Ovary (tissue), 3 donors: ENCODE measurements around the gene TESK2.

Source experiments
- POLR2A ChIP-seq: fragments of 450-650 bp; IDR thresholded peaks from one replicate; pipeline ENCODE4 v1.6.1; 2017; ENCODE audit warnings: antibody characterized with exemption, mild to moderate bottlenecking, moderate library complexity
- TF ChIP-seq, protein P1 (sequence below), 3 donors: fragments of 450-650 bp in 2 of 3; fragments of 200-600 bp in 1 of 3; IDR thresholded peaks; one replicate each; pipeline versions ENCODE4 v1.5.1 to v1.8.0; 2016 to 2022; ENCODE audit warnings: antibody characterized with exemption in 3 of 3, mild to moderate bottlenecking in 1 of 3
- donor health status: DM: no; HTN: no; CAD: no.

DNA sequence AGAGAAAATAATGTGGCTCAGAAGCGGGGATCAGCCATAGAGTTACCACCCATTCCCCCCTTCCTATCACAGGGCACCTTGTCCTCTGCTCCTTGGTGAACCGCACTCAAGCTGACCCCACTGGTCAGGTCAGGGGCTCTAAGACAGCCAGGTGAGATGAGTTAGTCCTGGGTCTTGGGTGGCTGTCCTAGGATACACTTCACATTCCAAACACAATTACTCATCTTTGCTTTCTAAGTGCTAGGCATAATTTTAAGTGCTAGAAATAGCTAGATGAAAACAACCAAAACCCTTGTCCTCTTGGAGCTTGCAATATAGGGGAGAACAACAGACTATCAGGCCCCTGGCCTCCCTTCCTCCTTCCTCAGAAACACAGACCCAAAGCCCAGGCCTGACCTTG lies 142.9 kb downstream of the TESK2 start:
- TF ChIP-seq, protein P1, sequence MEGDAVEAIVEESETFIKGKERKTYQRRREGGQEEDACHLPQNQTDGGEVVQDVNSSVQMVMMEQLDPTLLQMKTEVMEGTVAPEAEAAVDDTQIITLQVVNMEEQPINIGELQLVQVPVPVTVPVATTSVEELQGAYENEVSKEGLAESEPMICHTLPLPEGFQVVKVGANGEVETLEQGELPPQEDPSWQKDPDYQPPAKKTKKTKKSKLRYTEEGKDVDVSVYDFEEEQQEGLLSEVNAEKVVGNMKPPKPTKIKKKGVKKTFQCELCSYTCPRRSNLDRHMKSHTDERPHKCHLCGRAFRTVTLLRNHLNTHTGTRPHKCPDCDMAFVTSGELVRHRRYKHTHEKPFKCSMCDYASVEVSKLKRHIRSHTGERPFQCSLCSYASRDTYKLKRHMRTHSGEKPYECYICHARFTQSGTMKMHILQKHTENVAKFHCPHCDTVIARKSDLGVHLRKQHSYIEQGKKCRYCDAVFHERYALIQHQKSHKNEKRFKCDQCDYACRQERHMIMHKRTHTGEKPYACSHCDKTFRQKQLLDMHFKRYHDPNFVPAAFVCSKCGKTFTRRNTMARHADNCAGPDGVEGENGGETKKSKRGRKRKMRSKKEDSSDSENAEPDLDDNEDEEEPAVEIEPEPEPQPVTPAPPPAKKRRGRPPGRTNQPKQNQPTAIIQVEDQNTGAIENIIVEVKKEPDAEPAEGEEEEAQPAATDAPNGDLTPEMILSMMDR (IDR thresholded peaks at IDR 0.05): no peak
- TF ChIP-seq POLR2A: no peak
